Inferior parietal cortex (tissue), 1 donor: ENCODE data around the gene MTOR.

Source experiments
- DNase-seq: peaks from one replicate; pipeline ENCODE4 v3.0.0-alpha.2; 2016; ENCODE audit errors: extremely low spot score

MTOR gene

GRCh38 chr1:11151114-11151513 is 111.2 kb downstream of the MTOR start:
- DNase-seq, result no peak

GRCh38 chr1:11150326-11150725 is 112.0 kb downstream of the MTOR start:
- DNase-seq, result no peak

- no peak for DNase-seq
These were observed 115.1 kb downstream of the MTOR start for GRCh38 chr1:11147197-11147770.

- DNase-seq, result no peak
These were observed 116.6 kb downstream of the MTOR start for GRCh38 chr1:11145741-11146140.

- DNase-seq, result no peak
These were observed 117.6 kb downstream of the MTOR start for GRCh38 chr1:11144570-11145256.

- DNase-seq, result no peak
These were observed 118.4 kb downstream of the MTOR start for GRCh38 chr1:11143907-11144306.

- no peak for DNase-seq
These were observed 119.0 kb downstream of the MTOR start for GRCh38 chr1:11143401-11143800.

- DNase-seq, result no peak
These were observed 119.5 kb downstream of the MTOR start for GRCh38 chr1:11142618-11143391.

GRCh38 chr1:11138952-11139351 is 123.4 kb downstream of the MTOR start:
- no peak for DNase-seq

- no peak for DNase-seq
These were observed 124.3 kb downstream of the MTOR start for GRCh38 chr1:11138029-11138428.

- no peak for DNase-seq
These were observed 127.5 kb downstream of the MTOR start for GRCh38 chr1:11134898-11135266.

GRCh38 chr1:11134251-11134897 is 128.0 kb downstream of the MTOR start:
- DNase-seq, result no peak

- no peak for DNase-seq
These were observed 129.6 kb downstream of the MTOR start for GRCh38 chr1:11132563-11133293.

- DNase-seq, result no peak
These were observed 130.5 kb downstream of the MTOR start for GRCh38 chr1:11131816-11132215.

GRCh38 chr1:11130406-11130805 is 131.9 kb downstream of the MTOR start:
- DNase-seq, result no peak

- no peak for DNase-seq
These were observed 132.5 kb downstream of the MTOR start for GRCh38 chr1:11129649-11130390.

GRCh38 chr1:11126569-11126968 is 135.8 kb downstream of the MTOR start:
- DNase-seq, result no peak

- DNase-seq, result no peak
These were observed 136.4 kb downstream of the MTOR start for GRCh38 chr1:11125931-11126330.

- DNase-seq, result no peak
These were observed 137.4 kb downstream of the MTOR start for GRCh38 chr1:11124965-11125364.

- no peak for DNase-seq
These were observed 146.0 kb downstream of the MTOR start for GRCh38 chr1:11116318-11116717.

- no peak for DNase-seq
These were observed 147.4 kb downstream of the MTOR start for GRCh38 chr1:11114966-11115365.
